ENCODE results near the gene ZNF576.

GRCh38 chr19:43564800-43565199 lies 31.6 kb upstream of the ZNF576 start:
- TF ChIP-seq MAX (IDR thresholded peaks at IDR 0.05) (no peak), TAF1 (conservative IDR thresholded peaks at IDR 0.05) (no peak), CTCF (IDR thresholded peaks at IDR 0.05; ENCODE audit: low read depth, low read length, missing input control) (no peak), RAD21 (IDR thresholded peaks at IDR 0.05) (no peak), SP1 (IDR thresholded peaks at IDR 0.05) (no peak), REST (IDR thresholded peaks at IDR 0.05) (no peak), HNF4G (IDR thresholded peaks at IDR 0.05) (no peak), GABPA (IDR thresholded peaks at IDR 0.05 in 1 of 2, conservative IDR thresholded peaks at IDR 0.05 in 1 of 2) (no peak), EGR1 (IDR thresholded peaks at IDR 0.05; ENCODE audit: low read depth in 2 of 2) (no peak), RXRA (IDR thresholded peaks at IDR 0.05) (no peak), HNF4A (conservative IDR thresholded peaks at IDR 0.05) (no peak)
